ENCODE results near the gene TMEM156. TPM values are rescaled to one million over a fixed set of nuclear protein-coding genes. Genes with fewer than 3 reads are reported as not detected.

The TMEM156 gene
- total RNA-seq, 1 donor from 2014 or later, result not detected

DNA sequence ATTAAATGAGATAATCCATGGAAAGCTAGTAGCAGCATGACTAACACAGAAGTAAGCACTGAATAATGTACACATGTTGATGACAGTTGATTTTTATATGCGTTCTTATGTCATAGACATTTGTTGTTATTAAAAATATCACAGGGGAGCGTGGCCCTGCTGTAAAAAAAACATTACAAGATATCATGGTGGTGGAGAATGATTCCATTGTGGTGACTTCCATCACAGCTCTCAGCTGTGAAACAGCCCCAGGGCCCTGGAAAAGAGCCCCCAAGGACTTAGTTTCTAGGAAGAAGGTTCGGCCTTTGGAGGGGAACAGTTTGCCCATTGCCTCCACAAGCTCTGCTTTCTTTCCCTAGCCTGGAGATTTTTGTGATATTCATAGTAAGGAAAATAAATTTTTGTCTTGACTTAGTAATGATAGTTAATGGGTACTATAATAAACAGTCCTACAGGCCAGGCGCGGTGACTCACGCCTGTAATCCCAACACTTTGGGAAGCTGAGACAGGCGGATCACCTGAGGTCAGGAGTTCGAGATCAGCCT lies 114.7 kb downstream of the TMEM156 start:
- H3K27me3 ChIP-seq, result no peaks in the 10 kb centered on the region
- no peaks in the 10 kb centered on the region for H3K4me1 ChIP-seq
- H3K36me3 ChIP-seq, result peaks cover 0 to 70% of the 10 kb centered on the region in 2 donors
- TF ChIP-seq CTCF (IDR thresholded peaks at IDR 0.05) (no peak), POLR2A (IDR thresholded peaks at IDR 0.05) (no peak), POLR2AphosphoS5 (IDR thresholded peaks at IDR 0.05; ENCODE audit: insufficient read depth in 1 of 2, low read depth in 1 of 2) (no peak)
- DNase-seq (ENCODE audit: extremely low spot score in 2 of 2), result no peak
- intact Hi-C loops (cut with DNase I), result no loop called here
- no peak overlapping the region for H3K4me3 ChIP-seq
- H3K27ac ChIP-seq, result no peak overlapping the region
- no peaks in the 10 kb centered on the region for H3K9me3 ChIP-seq

Other genes with a start within 250 kb of the TMEM156 start
- not detected for gene TLR10, start 249.4 kb downstream of the TMEM156 start, total RNA-seq
- gene TLR1, start 227.6 kb downstream of the TMEM156 start, total RNA-seq, result 10.3 TPM
- gene TLR6, start 175.6 kb downstream of the TMEM156 start, total RNA-seq, result 8.3 TPM
- 105 TPM for gene FAM114A1, start 164.6 kb downstream of the TMEM156 start, total RNA-seq
- 27.0 TPM for gene KLHL5, start 29.8 kb upstream of the TMEM156 start, total RNA-seq
- 47.1 TPM for gene WDR19, start 150.1 kb upstream of the TMEM156 start, total RNA-seq

All from vagina (tissue), 2 donors.